PC-9 (cell line): ENCODE data around the gene SEL1L.

ENCODE experiments used
- CTCF ChIP-seq: fragments of 200-600 bp; sonication (generic); conservative IDR thresholded peaks from 2 replicates; pipeline ENCODE4 v1.6.1; 2017; ENCODE audit warnings: mixed run types, antibody characterized with exemption, mild to moderate bottlenecking, moderate library complexity
- EZH2 ChIP-seq: fragments of 200-600 bp; sonication (generic); IDR thresholded peaks from 2 replicates; pipeline ENCODE4 v1.8.0; 2017; ENCODE audit warnings: antibody characterized with exemption, low read depth

GRCh38 chr14:81476816-81477215 lies 56.8 kb downstream of the SEL1L start:
- TF ChIP-seq CTCF (no peak), EZH2 (no peak)
